HepG2 (cell line): ENCODE measurements around the gene ZNF629. TPM values are rescaled to one million over a fixed set of nuclear protein-coding genes. Genes with fewer than 3 reads are reported as not detected.

ENCODE experiments used
- CAMTA2 ChIP-seq: sonication (generic); formaldehyde crosslinking; IDR thresholded peaks from 2 replicates; pipeline ENCODE4 v1.4.0; 2020; ENCODE audit warnings: mild to moderate bottlenecking, missing genetic modification reagents, borderline replicate concordance
- JUND ChIP-seq: sonication (generic); formaldehyde crosslinking; IDR thresholded peaks from 2 replicates; pipeline ENCODE4 v1.8.0; 2022; ENCODE audit warnings: mild to moderate bottlenecking, missing genetic modification reagents
- MYPOP ChIP-seq: sonication (generic); formaldehyde crosslinking; IDR thresholded peaks from 2 replicates; pipeline ENCODE4 v1.8.1; 2023; ENCODE audit warnings: mild to moderate bottlenecking, moderate library complexity, missing genetic modification reagents
- NFKBIZ ChIP-seq: IDR thresholded peaks from 2 replicates; pipeline ENCODE4 v1.6.1; 2018; ENCODE audit warnings: missing genetic modification reagents, missing compliant biosample characterization
- NR3C1 ChIP-seq: sonication (generic); formaldehyde crosslinking; IDR thresholded peaks from 2 replicates; pipeline ENCODE4 v1.4.0; 2020; ENCODE audit warnings: missing genetic modification reagents
- SUZ12 ChIP-seq: fragments of 150-350 bp; IDR thresholded peaks from 2 replicates; pipeline ENCODE4 v1.6.1; 2014; ENCODE audit warnings: low read depth, low read length
- TAF1 ChIP-seq: sonication (generic); formaldehyde crosslinking; IDR thresholded peaks from 2 replicates; pipeline ENCODE4 v1.4.0; 2020; ENCODE audit warnings: missing genetic modification reagents
- THAP9 ChIP-seq: sonication (generic); formaldehyde crosslinking; IDR thresholded peaks from 2 replicates; pipeline ENCODE4; 2020; ENCODE audit warnings: missing genetic modification reagents, mild to moderate bottlenecking, borderline replicate concordance
- ZNF18 ChIP-seq: sonication (generic); formaldehyde crosslinking; IDR thresholded peaks from 2 replicates; pipeline ENCODE4 v1.8.0; 2022; ENCODE audit warnings: mild to moderate bottlenecking, missing genetic modification reagents; ENCODE audit not compliant: insufficient replicate concordance
- ZNF564 ChIP-seq: sonication (generic); formaldehyde crosslinking; IDR thresholded peaks from 2 replicates; pipeline ENCODE4 v1.8.1; 2023; ENCODE audit warnings: mild to moderate bottlenecking, missing genetic modification reagents
- ZNF639 ChIP-seq: conservative IDR thresholded peaks from 2 replicates; pipeline ENCODE4 v1.6.1; 2018; ENCODE audit warnings: missing genetic modification reagents
- ZNF772 ChIP-seq: sonication (generic); formaldehyde crosslinking; IDR thresholded peaks from 2 replicates; pipeline ENCODE4 v1.5.0; 2020; ENCODE audit warnings: mild to moderate bottlenecking, missing genetic modification reagents
- polyA plus RNA-seq, 8 experiments: library from polyadenylated mRNA; depleted of rRNA in 3 of 8; stranded (reverse) in 7 of 8; unstranded in 1 of 8; fragments of >200 nt; fragmentation: Illumina TruSeq in 4 of 8; extraction: Trizol in 4 of 8; gene quantifications; 2 replicates each; pipeline versions ENCODE4 v1.2.1 to v1.2.3, GENCODE V29; 2011 to 2016; ENCODE audit warnings: low read depth in 4 of 8, missing spikeins in 1 of 8, mixed read lengths in 1 of 8; ENCODE audit not compliant: insufficient read depth in 1 of 8
- total RNA-seq, 5 experiments: library from RNA; depleted of rRNA; stranded (reverse); fragments of >200 nt; fragmentation: Illumina TruSeq; extraction: Trizol; gene quantifications; 2 replicates each; pipeline ENCODE4 v1.2.3, GENCODE V29; 2016; ENCODE audit warnings: low read depth in 1 of 5
- TF ChIP-seq, protein P1 (sequence below): sonication (generic); formaldehyde crosslinking; IDR thresholded peaks from 2 replicates; pipeline ENCODE4 v1.9.0; 2021; ENCODE audit warnings: missing genetic modification reagents, borderline replicate concordance
- TF ChIP-seq, protein P2 (sequence below): IDR thresholded peaks from 2 replicates; pipeline ENCODE4 v1.6.1; 2016; ENCODE audit warnings: missing biosample characterization, missing genetic modification reagents, low read depth
- TF ChIP-seq, protein P3 (sequence below): sonication (generic); formaldehyde crosslinking; IDR thresholded peaks from 2 replicates; pipeline ENCODE4 v1.4.0; 2020; ENCODE audit warnings: missing genetic modification reagents, borderline replicate concordance

Gene ZNF629
- total and polyA plus RNA-seq, 2 of the 13 experiments (the other 11 are each of a cell fraction or from before 2014, with no cell fraction given) = 6.1 to 16.5 TPM

DNA sequence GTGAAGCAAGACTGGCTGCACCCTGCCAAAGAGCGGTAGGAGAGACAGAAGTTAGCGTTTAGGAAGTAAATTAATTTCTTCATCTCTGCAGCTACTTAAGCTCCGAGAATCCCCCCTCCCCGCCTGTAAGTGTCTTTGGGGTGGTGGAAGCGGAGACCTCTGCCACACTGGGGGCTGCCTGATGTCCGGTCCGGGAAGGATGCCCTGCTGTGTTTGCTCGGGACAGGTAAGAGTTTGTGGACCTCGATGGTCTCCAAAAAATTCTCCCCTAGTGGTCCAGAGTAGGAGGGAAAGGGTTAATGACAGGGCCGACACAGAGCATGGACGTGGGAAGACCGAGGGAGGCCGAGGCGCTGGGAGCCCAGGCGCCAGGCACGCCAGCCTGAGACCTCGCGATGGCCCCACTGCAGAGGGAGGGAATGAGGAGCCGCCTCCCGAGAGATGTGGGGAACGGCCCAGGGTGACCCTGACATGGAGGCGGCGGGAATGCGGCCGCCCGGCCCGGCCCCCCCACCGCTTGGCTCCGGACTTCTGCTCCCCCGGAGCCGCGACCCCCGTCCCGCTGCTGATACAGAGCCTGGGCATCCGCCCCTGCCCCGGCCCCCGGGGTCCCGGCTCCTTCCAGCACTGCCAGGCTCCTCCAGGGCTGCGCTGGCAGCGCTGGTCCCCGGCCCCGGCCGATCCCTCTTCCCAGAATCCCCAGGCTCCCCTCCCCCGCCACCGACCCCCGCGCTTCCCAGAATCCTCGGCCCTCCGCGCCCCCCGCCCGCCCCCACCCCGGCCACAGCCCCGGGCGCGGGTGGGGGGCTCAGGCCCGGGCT is 680 bp downstream of the ZNF629 start (continued):
- no peak for TF ChIP-seq MYPOP (CRISPR knock-in tag)
- no peak for TF ChIP-seq ZNF772 (CRISPR knock-in tag)
- peak; percentile 46; the same call in 1 of the 2 replicates for TF ChIP-seq CAMTA2 (CRISPR knock-in tag)
- TF ChIP-seq, protein P1, sequence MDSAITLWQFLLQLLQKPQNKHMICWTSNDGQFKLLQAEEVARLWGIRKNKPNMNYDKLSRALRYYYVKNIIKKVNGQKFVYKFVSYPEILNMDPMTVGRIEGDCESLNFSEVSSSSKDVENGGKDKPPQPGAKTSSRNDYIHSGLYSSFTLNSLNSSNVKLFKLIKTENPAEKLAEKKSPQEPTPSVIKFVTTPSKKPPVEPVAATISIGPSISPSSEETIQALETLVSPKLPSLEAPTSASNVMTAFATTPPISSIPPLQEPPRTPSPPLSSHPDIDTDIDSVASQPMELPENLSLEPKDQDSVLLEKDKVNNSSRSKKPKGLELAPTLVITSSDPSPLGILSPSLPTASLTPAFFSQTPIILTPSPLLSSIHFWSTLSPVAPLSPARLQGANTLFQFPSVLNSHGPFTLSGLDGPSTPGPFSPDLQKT (CRISPR knock-in tag) = 0 out of 2 replicates have a peak, but pooled peaks have one; percentile 48
- TF ChIP-seq, protein P2, sequence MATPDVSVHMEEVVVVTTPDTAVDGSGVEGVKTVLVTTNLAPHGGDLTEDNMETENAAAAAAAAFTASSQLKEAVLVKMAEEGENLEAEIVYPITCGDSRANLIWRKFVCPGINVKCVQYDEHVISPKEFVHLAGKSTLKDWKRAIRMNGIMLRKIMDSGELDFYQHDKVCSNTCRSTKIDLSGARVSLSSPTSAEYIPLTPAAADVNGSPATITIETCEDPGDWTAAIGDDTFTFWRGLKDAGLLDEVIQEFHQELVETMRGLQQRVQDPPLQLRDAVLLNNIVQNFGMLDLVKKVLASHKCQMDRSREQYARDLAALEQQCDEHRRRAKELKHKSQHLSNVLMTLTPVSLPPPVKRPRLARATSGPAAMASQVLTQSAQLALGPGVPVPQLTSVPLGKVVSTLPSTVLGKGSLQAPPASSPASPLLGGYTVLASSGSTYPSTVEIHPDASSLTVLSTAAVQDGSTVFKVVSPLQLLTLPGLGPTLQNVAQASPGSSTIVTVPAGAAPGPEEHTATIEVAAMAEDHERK = no peak
- TF ChIP-seq JUND (CRISPR knock-in tag) = no peak
- TF ChIP-seq THAP9 (CRISPR knock-in tag) = no peak
- no peak for TF ChIP-seq TAF1 (CRISPR knock-in tag)
- TF ChIP-seq ZNF639 = no peak
- TF ChIP-seq SUZ12 = no peak
- no peak for TF ChIP-seq NR3C1
- TF ChIP-seq, protein P3, sequence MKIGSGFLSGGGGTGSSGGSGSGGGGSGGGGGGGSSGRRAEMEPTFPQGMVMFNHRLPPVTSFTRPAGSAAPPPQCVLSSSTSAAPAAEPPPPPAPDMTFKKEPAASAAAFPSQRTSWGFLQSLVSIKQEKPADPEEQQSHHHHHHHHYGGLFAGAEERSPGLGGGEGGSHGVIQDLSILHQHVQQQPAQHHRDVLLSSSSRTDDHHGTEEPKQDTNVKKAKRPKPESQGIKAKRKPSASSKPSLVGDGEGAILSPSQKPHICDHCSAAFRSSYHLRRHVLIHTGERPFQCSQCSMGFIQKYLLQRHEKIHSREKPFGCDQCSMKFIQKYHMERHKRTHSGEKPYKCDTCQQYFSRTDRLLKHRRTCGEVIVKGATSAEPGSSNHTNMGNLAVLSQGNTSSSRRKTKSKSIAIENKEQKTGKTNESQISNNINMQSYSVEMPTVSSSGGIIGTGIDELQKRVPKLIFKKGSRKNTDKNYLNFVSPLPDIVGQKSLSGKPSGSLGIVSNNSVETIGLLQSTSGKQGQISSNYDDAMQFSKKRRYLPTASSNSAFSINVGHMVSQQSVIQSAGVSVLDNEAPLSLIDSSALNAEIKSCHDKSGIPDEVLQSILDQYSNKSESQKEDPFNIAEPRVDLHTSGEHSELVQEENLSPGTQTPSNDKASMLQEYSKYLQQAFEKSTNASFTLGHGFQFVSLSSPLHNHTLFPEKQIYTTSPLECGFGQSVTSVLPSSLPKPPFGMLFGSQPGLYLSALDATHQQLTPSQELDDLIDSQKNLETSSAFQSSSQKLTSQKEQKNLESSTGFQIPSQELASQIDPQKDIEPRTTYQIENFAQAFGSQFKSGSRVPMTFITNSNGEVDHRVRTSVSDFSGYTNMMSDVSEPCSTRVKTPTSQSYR (CRISPR knock-in tag) = no peak
- no peak for TF ChIP-seq ZNF18 (CRISPR knock-in tag)
- 0 out of 2 replicates have a peak, but pooled peaks have one; percentile 45 for TF ChIP-seq NFKBIZ
- no peak for TF ChIP-seq ZNF564 (CRISPR knock-in tag)
